ENCODE results near the gene DBNDD1. TPM values are rescaled to one million over a fixed set of nuclear protein-coding genes. Genes with fewer than 3 reads are reported as not detected.
"Not testable (repeated sequence)": the region's sequence is repeated elsewhere in the genome, so short reads cannot be mapped to it uniquely, and the experiment has no call there.

The DBNDD1 gene
- total RNA-seq, 2 donors from 2014 or later, result 10.9 to 14.8 TPM

- DNase-seq (no peak), ATAC-seq (no peak)
- H3K4me3 ChIP-seq, result no peak overlapping the region
Measured at GRCh38 chr16:90008708-90009145, 10.5 kb downstream of the DBNDD1 start.

GRCh38 chr16:90007635-90008234 is 11.5 kb downstream of the DBNDD1 start:
- WGBS, 2 donors, result 76% methylated on average over 11 to 13 of the region's 13 CpGs
- H3K4me3 ChIP-seq; ATAC-seq; intact Hi-C loops (cut with DNase I); H3K9me3 ChIP-seq; H3K4me1 ChIP-seq; H3K27ac ChIP-seq; DNase-seq; H3K36me3 ChIP-seq (replicated peaks in 1 of 2; ENCODE audit: insufficient read depth in 1 of 2, low read depth in 2 of 2); H3K27me3 ChIP-seq: not testable (repeated sequence)

More at GRCh38 chr16:90008708-90009145, 10.5 kb downstream of the DBNDD1 start:
- H3K27ac ChIP-seq, result no peak overlapping the region
- H3K9me3 ChIP-seq, result no peaks in the 10 kb centered on the region
- H3K4me1 ChIP-seq, result no peaks in the 10 kb centered on the region
- no peaks in the 10 kb centered on the region for H3K27me3 ChIP-seq
- WGBS, 2 donors, result 79 to 100% methylated on average over 2 to 13 of the region's 13 CpGs
- intact Hi-C loops (cut with DNase I), result no loop called here
- no peaks in the 10 kb centered on the region for H3K36me3 ChIP-seq (replicated peaks in 1 of 2; ENCODE audit: insufficient read depth in 1 of 2, low read depth in 2 of 2)
- TF ChIP-seq, protein P1, sequence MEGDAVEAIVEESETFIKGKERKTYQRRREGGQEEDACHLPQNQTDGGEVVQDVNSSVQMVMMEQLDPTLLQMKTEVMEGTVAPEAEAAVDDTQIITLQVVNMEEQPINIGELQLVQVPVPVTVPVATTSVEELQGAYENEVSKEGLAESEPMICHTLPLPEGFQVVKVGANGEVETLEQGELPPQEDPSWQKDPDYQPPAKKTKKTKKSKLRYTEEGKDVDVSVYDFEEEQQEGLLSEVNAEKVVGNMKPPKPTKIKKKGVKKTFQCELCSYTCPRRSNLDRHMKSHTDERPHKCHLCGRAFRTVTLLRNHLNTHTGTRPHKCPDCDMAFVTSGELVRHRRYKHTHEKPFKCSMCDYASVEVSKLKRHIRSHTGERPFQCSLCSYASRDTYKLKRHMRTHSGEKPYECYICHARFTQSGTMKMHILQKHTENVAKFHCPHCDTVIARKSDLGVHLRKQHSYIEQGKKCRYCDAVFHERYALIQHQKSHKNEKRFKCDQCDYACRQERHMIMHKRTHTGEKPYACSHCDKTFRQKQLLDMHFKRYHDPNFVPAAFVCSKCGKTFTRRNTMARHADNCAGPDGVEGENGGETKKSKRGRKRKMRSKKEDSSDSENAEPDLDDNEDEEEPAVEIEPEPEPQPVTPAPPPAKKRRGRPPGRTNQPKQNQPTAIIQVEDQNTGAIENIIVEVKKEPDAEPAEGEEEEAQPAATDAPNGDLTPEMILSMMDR (IDR thresholded peaks at IDR 0.05), result no peak
- TF ChIP-seq POLR2A (IDR thresholded peaks at IDR 0.05), result no peak

DNA sequence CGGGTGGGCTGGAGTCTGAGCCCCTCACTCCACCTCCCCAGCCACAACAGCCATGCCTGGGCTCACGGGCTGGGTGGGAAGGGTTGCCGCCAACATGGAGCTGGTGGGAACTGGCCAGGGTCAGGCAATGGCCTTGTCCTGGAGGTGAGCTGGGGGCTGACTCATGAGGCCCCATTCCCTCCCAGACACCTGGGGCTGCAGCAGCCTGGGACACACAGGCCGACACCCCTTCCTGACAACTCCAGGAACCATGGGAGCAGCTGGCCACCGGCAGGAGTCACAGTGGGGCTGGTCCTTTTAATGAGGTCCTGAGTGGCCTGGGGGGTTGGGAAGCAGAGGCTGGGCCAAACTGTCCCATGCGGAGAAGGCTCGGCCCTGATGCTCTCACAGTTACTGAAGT is 12.2 kb downstream of the DBNDD1 start:
- intact Hi-C loops (cut with DNase I), result no loop called here
- H3K4me3 ChIP-seq, result no peak overlapping the region
- H3K27ac ChIP-seq, result no peak overlapping the region
- H3K9me3 ChIP-seq, result no peaks in the 10 kb centered on the region
- TF ChIP-seq, protein P1 (IDR thresholded peaks at IDR 0.05), result no peak
- no peak for TF ChIP-seq POLR2A (IDR thresholded peaks at IDR 0.05)
- no peaks in the 10 kb centered on the region for H3K36me3 ChIP-seq (replicated peaks in 1 of 2; ENCODE audit: insufficient read depth in 1 of 2, low read depth in 2 of 2)
- H3K4me1 ChIP-seq, result no peaks in the 10 kb centered on the region
- no peak for ATAC-seq
- WGBS, 2 donors, result 81 to 82% methylated on average over 2 to 7 of the region's 7 CpGs
- H3K27me3 ChIP-seq, result no peaks in the 10 kb centered on the region
- DNase-seq, result no peak

DNA sequence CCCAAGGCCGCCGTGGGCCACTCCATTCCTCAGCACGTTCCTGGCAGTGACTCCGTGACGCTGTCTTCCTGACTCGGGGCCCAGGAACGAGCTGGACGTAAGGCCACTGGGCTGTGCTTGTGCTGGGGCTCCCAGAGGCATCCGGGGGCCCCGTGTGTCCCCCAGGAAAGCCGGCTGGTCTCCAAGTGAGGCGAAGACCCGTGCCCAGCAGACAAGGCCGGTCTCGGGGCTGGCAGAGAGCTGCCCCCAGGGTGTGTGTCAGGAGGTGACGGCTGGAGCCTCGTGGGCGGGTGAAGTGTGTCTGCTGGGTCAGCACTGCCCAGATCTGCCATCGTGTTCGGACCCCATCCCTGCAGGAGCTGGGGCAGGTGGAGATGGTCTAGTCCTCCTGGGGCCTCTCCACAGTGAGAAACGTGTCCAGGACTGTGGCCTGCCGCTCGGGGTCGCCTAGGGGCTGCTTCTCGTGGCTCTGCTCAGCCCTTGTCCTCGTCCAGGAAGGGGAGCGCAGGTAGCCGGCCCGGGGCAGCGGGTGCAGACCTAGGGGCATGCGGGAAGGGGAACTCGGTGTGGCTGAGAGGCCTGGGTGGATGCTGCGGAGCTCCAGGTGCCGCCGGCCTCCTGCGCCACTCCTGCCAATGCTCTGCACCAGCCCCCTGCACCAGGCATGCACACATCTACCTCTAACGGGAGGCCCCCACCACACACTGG is 13.1 kb downstream of the DBNDD1 start:
- Histone ChIP-seq H3K36me3 (replicated peaks in 1 of 2; ENCODE audit: insufficient read depth in 1 of 2, low read depth in 2 of 2) (no peaks in the 10 kb centered on the region), H3K4me1 (no peaks in the 10 kb centered on the region), H3K9me3 (no peaks in the 10 kb centered on the region), H3K27ac (no peak overlapping the region), H3K27me3 (no peaks in the 10 kb centered on the region), H3K4me3 (no peak overlapping the region)
- 92 to 96% methylated on average over 3 to 36 of the region's 37 CpGs for WGBS, 2 donors
- DNase-seq (no peak), ATAC-seq (no peak)
- TF ChIP-seq, protein P1 (IDR thresholded peaks at IDR 0.05), result no peak
- TF ChIP-seq POLR2A (IDR thresholded peaks at IDR 0.05), result no peak
- intact Hi-C loops (cut with DNase I), result no loop called here

- Histone ChIP-seq H3K27ac (no peak overlapping the region), H3K36me3 (replicated peaks in 1 of 2; ENCODE audit: insufficient read depth in 1 of 2, low read depth in 2 of 2) (peaks cover 0 to 2% of the 10 kb centered on the region in 2 donors), H3K4me3 (no peak overlapping the region), H3K4me1 (no peaks in the 10 kb centered on the region), H3K9me3 (no peaks in the 10 kb centered on the region), H3K27me3 (no peaks in the 10 kb centered on the region)
- no peak for TF ChIP-seq POLR2A (IDR thresholded peaks at IDR 0.05)
- TF ChIP-seq, protein P1 (IDR thresholded peaks at IDR 0.05), result no peak
- WGBS, 2 donors, result 79 to 81% methylated on average over 9 to 11 of the region's 11 CpGs
- no peak for DNase-seq
- intact Hi-C loops (cut with DNase I), result no loop called here
- ATAC-seq, result no peak
Measured at GRCh38 chr16:90004577-90004976, 14.7 kb downstream of the DBNDD1 start.

Measured in body of pancreas (tissue), 4 donors.